AG09319 (cell line): Measurements from ENCODE around the gene ZNF653.
"Not testable (repeated sequence)": the region's sequence is repeated elsewhere in the genome, so short reads cannot be mapped to it uniquely, and the experiment has no call there.

Experiments used
- DNase-seq: peaks from one replicate; pipeline ENCODE4 v3.0.0-alpha.2; 2010; ENCODE audit warnings: low read depth; ENCODE audit errors: extremely low read depth
- TF ChIP-seq, protein P1 (sequence below): IDR thresholded peaks from 2 replicates; pipeline ENCODE4 v1.5.1; 2011; ENCODE audit warnings: low read depth, mild to moderate bottlenecking, inconsistent platforms, low read length, moderate library complexity

The ZNF653 gene

DNA sequence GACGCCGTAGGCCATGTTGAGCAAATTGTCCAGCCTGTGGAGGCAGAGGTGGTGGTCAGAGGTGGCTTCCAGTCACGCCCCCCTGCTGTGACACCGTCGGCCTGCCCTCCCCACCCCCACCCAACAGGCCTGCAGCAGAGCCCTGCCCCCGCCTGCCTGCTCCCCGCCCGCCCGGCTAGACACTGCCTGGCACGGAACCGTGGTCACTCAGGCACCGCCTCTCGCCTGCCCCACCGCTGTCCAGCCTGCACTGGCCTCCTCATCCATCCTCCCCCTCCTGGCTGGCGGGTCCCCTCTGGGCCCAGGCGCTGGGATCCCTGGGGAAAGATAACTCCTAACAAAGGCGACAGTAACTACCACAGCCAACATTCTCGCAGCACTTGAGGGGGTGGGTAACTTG, 48.5 kb downstream of the ZNF653 start:
- TF ChIP-seq, protein P1, sequence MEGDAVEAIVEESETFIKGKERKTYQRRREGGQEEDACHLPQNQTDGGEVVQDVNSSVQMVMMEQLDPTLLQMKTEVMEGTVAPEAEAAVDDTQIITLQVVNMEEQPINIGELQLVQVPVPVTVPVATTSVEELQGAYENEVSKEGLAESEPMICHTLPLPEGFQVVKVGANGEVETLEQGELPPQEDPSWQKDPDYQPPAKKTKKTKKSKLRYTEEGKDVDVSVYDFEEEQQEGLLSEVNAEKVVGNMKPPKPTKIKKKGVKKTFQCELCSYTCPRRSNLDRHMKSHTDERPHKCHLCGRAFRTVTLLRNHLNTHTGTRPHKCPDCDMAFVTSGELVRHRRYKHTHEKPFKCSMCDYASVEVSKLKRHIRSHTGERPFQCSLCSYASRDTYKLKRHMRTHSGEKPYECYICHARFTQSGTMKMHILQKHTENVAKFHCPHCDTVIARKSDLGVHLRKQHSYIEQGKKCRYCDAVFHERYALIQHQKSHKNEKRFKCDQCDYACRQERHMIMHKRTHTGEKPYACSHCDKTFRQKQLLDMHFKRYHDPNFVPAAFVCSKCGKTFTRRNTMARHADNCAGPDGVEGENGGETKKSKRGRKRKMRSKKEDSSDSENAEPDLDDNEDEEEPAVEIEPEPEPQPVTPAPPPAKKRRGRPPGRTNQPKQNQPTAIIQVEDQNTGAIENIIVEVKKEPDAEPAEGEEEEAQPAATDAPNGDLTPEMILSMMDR: no peak
- DNase-seq: no peak

DNA sequence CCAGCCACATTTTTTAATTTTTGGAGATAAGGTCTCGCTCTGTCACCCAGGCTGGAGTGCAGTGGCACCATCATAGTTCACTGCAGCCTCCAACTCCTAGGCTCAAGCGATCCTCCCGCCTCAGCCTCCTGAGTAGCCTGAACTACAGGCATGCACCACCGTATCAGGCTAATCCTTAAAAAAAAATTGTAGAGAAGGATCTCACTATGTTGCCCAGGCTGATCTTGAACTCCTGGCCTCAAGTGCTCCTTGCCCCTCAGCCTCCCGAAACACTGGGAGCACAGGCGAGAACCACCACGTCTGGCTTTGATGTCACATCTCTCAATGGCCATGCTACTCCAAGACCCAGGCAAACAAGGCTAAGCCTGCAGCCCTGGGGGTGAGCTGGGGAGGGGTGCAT, 49.0 kb downstream of the ZNF653 start:
- TF ChIP-seq, protein P1: no peak
- no peak for DNase-seq

DNA sequence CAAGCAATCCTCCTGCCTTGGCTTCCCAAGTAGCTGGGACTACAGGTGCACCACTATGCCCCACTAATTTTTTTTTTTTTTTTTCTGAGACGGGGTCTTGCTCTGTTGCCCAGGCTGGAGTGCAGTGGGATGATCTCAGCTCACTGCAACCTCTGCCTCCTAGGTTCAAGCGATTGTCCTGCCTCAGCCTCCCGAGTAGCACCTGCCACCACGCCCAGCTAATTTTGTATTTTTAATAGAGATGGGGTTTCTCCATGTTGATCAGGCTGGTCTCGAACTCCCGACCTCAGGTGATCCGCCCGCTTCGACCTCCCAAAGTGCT, 50.4 kb downstream of the ZNF653 start:
- not testable (repeated sequence) for DNase-seq

DNA sequence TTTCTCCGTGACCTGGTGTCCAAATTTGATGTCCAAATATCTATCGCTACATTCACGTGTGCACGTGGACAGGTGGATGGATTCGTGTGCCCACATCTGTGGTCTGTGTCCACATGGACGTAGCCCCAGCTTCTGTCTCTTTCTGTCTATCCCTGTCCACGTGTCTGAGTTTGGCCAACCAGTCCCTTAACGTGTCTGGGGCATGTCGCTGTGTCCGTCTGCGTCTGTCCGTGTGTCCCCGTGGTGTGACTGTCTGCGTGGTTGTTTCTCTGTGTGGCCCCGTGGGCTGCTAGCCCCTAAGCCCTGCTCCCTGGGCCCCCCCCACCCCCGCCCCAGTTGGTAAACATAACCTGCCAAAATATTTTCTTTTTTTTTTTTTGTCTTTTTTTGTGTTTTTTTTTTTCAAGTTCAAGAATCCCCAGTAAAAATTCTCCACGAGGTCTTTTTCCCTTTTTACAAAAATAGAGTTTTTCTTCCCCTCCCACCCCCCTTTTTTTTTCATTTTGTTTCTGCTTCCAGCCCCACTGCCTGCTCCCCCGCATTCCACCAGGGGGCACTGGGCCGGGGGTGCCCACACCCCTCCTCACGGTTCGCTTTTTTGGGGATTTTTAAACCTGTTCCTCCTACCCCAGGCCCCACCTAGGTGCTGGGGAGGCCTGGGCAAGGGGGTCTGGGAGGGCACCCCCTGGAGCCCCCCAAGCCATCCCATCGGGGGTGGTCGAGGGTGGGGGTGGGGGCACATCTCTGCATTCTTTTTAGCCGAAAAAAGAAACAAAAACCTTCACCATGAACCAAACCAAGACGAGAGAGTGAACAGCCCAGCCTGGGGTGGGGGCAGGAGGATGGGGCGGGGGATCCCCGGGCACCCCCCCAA, 51.9 kb downstream of the ZNF653 start:
- no peak for DNase-seq
- TF ChIP-seq, protein P1: peak; percentile 31

DNA sequence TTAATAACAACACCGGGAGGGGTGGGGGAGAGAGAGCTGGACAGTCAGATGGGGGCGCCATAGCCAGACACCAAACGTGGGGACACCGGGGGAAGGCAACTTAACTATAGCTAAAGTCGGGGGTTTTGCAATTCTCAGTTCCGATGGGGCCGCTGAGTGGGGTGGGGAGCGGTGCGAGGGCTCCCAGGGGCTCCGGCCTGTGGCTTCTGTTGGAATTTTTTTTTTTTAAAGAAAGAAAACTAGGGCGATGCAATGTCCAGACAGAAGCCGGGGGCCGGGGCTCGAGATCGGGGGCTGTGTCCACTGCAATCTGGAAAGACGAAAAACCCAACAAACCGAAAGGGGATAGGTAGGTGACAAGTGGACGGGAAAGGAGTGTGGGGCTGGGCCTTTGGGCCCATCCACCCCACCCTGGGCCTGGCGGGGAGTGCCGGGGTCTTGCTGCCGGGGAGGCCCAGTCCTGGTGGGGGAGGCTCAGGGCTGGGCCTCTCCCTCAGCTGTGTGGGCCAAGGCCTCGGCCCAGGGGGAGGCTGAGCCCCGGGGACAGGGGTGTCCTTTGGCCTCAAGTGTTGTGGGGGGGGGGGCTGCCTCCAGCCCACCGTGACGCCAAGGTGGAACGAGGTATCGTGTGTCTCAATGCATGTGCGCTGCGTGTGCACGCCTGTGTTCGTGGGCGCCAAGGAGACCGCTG, 52.9 kb downstream of the ZNF653 start:
- TF ChIP-seq, protein P1: peak; percentile 5; the same call in 1 of the 2 replicates
- no peak for DNase-seq

DNA sequence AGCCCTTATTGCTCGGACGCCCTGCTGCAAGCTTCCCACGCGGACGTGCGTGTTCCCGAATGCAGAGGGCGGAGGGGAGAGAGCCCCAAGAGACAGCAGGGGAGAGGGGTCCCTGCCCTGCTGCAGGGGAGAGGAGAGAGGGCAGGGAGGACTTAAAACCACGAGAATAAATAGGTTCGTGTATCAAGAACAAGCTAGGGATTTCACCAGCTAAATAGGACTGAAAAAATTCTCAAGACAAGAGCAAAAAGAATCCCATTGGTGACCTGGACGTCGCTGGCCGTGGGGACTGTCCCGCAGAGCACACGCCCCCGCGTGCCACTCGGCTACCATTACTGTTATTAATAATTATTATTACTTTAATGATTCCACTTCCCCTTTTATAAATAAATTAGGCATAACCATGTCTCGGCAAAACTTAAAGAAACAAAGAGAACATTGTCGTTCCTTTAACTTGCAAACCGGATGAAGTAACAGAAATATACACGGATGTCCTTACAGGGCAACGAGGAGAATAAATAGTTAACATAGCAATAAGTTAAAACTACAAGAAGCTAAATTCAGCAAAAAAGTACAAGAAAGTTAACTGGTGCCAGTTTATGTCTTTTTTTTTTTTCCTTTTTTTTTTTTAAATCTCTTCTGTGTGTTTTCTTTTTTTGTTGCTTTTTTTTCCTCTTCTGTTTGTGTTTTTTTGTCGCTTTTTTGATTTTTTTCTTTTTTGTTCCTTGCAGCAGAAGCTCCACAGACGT, 53.6 kb downstream of the ZNF653 start:
- TF ChIP-seq, protein P1: no peak
- no peak for DNase-seq

DNA sequence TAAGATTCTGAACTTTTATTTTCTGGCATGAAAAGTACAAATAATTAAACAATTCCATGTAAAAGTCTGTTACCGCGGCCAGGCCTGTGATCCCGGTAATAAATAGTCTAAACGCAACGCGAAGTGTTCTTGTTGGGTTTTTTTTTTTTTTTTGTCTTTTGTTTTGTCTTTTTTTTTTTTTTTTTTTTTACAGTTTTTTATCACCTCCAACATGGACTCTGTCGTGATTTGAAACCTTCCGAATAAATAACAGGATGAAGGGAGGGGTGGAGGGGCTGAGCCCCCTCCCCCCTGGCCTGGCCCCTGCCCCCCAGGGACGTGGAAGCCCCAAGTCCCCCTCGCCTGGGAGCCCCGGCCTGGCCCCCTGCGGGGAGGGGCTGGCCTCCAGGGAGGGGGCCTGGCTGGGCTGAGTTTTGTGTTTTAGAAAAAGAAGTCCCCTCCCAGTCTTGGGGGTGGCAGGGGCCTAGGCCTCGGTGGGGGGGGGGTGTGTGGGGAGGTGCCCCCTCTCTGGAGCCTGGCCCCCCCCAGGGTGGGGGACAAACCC, 54.2 kb downstream of the ZNF653 start:
- TF ChIP-seq, protein P1: no peak
- DNase-seq: no peak
